Stimulated activated naive CD8-positive, alpha-beta T cell treated with anti-CD3 and anti-CD28 coated beads, Interleukin-15, Interleukin-2, amounts not matched to agents 100 ng/mL and 50 ng/mL, for 24 hours (primary cell): ENCODE measurements around the gene BDKRB2.
"Not testable (repeated sequence)": the region's sequence is repeated elsewhere in the genome, so short reads cannot be mapped to it uniquely, and the experiment has no call there.

Experiments used
- H3K27ac Mint-ChIP-seq: one replicate; pipeline ENCODE4 v1.8.0; 2021; ENCODE audit warnings: mild to moderate bottlenecking, mixed read lengths
- H3K27me3 Mint-ChIP-seq: one replicate; pipeline ENCODE4 v1.8.0; 2021; ENCODE audit warnings: mixed read lengths
- H3K36me3 Mint-ChIP-seq: one replicate; pipeline ENCODE4 v1.8.0; 2021; ENCODE audit warnings: low read depth, mixed read lengths
- H3K4me1 Mint-ChIP-seq: one replicate; pipeline ENCODE4 v1.8.0; 2021; ENCODE audit warnings: low read depth, mixed read lengths
- H3K4me3 Mint-ChIP-seq: one replicate; pipeline ENCODE4 v1.8.0; 2021; ENCODE audit warnings: mild to moderate bottlenecking, mixed read lengths
- H3K9me3 Mint-ChIP-seq: one replicate; pipeline ENCODE4 v1.8.0; 2021; ENCODE audit warnings: mixed read lengths

The BDKRB2 gene

DNA sequence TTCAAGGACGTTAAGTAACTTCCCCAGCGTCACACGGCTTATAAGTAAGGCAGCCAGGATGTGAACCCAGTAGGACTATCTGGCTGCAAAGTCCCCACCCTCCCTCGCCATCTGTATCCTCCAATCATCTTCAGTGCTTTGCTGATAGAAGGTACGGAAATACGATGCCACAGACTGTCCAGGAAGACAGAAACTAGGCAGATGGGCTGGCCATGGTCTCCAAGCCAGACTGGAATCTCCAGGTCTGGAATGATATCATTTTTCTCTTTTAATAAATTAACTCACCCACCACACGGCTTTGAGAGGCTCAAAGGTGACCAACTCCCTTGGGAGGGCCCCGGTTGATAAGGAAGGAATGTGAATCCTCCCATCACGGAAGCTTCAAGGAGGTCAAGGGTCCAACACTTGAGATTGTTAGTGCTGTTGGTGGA is 35.1 kb downstream of the BDKRB2 start:
- H3K27ac Mint-ChIP-seq, result no peak overlapping the region
- H3K27me3 Mint-ChIP-seq, result peaks cover under 1% of the 10 kb centered on the region
- no peak overlapping the region for H3K4me3 Mint-ChIP-seq
- no peaks in the 10 kb centered on the region for H3K36me3 Mint-ChIP-seq
- no peaks in the 10 kb centered on the region for H3K4me1 Mint-ChIP-seq
- no peaks in the 10 kb centered on the region for H3K9me3 Mint-ChIP-seq

DNA sequence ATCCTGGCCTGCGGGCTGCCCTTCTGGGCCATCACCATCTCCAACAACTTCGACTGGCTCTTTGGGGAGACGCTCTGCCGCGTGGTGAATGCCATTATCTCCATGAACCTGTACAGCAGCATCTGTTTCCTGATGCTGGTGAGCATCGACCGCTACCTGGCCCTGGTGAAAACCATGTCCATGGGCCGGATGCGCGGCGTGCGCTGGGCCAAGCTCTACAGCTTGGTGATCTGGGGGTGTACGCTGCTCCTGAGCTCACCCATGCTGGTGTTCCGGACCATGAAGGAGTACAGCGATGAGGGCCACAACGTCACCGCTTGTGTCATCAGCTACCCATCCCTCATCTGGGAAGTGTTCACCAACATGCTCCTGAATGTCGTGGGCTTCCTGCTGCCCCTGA is 36.0 kb downstream of the BDKRB2 start:
- H3K27ac Mint-ChIP-seq, result no peak overlapping the region
- no peaks in the 10 kb centered on the region for H3K36me3 Mint-ChIP-seq
- H3K9me3 Mint-ChIP-seq, result no peaks in the 10 kb centered on the region
- peaks cover 6% of the 10 kb centered on the region for H3K27me3 Mint-ChIP-seq
- H3K4me3 Mint-ChIP-seq, result no peak overlapping the region
- no peaks in the 10 kb centered on the region for H3K4me1 Mint-ChIP-seq

DNA sequence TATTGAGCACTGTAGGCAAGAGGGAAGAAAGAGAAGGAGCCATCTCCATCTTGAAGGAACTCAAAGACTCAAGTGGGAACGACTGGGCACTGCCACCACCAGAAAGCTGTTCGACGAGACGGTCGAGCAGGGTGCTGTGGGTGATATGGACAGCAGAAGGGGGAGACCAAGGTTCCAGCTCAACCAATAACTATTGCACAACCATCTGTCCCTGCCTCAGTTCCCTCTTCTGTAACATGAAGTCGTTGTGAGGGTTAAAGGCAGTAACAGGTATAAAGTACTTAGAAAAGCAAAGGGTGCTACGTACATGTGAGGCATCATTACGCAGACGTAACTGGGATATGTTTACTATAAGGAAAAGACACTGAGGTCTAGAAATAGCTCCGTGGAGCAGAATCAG is 37.5 kb downstream of the BDKRB2 start:
- H3K27me3 Mint-ChIP-seq, result peaks cover 13% of the 10 kb centered on the region
- no peaks in the 10 kb centered on the region for H3K9me3 Mint-ChIP-seq
- no peaks in the 10 kb centered on the region for H3K36me3 Mint-ChIP-seq
- H3K4me3 Mint-ChIP-seq, result no peak overlapping the region
- no peak overlapping the region for H3K27ac Mint-ChIP-seq
- H3K4me1 Mint-ChIP-seq, result no peaks in the 10 kb centered on the region

DNA sequence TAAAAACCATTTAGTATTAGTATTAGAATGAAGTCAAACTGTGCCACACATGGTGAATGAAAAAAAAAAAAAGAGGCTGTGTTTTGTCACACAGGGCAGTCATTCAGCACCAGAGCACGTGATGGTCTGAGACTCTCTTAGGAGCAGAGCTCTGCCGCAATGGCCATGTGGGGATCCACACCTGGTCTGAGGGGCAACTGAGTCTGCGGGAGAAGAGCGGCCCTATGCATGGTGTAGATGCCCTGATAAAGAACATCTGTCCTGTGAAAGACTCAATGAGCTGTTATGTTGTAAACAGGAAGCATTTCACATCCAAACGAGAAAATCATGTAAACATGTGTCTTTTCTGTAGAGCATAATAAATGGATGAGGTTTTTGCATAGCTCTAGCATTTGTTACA is 39.1 kb downstream of the BDKRB2 start:
- H3K9me3 Mint-ChIP-seq, result no peaks in the 10 kb centered on the region
- H3K27ac Mint-ChIP-seq, result no peak overlapping the region
- H3K4me1 Mint-ChIP-seq, result no peaks in the 10 kb centered on the region
- no peak overlapping the region for H3K4me3 Mint-ChIP-seq
- H3K27me3 Mint-ChIP-seq, result peaks cover 18% of the 10 kb centered on the region
- no peaks in the 10 kb centered on the region for H3K36me3 Mint-ChIP-seq

DNA sequence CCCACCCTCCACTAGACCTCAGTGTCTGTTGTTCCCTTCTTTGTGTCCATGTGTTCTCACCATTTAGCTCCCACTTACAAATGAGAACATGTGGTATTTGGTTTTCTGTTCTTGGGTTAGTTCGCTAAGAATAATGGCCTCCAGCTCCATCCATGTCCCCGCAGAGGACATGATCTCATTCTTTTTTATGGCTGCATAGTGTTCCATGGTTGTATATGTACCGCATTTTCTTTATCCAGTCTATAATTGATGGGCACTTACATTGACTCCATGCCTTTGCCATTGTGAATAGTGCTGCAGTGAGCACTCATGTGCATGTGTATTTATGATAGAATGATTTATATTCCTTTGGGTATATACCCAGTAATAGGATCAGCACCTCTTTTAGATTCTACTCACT is 40.4 kb downstream of the BDKRB2 start:
- not testable (repeated sequence) for H3K4me1 Mint-ChIP-seq, H3K27ac Mint-ChIP-seq, H3K36me3 Mint-ChIP-seq, H3K9me3 Mint-ChIP-seq, H3K4me3 Mint-ChIP-seq
- H3K27me3 Mint-ChIP-seq, result peaks cover 22% of the 10 kb centered on the region

DNA sequence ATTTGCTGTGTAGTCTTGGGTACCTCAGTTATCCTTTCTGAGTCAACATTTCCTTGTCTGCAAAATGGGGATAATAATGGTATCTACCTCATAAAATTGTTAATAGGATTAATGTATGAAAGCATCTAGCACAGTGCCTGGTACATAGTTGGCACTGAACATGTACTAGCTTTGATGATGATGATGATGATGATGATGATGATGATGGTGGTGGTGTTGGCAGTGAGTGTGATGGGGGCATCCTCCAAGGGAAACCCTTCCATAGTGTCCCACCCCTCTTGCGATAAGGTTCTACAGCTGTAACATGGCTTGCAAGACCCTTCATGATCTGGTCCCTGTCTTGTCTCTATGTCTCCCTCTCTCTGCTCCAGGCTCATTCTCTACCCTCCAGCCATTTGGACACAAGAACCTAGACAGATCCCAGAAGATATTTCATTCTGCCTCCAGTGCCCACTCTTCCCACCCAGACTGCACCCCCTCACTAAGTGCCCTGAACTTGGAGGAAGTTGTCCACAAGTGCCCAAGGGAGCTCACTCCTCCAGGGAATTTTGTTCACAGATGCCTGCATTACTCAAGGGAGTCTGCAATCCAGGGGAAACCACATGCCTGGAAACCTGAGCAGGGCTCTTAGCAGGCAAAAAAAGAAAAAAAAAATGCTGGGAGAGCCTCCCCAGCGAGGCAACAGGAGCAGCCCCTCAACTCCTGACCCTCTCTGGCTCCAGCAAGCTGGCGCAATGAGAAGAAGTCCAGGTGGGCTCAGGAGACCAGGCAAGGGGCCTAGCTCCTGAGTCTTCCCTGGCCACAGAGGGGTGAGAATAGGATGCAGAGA is 41.3 kb downstream of the BDKRB2 start:
- Mint-ChIP-seq H3K4me1 (no peaks in the 10 kb centered on the region), H3K27ac (no peak overlapping the region), H3K4me3 (no peak overlapping the region), H3K9me3 (no peaks in the 10 kb centered on the region), H3K27me3 (peaks cover 22% of the 10 kb centered on the region), H3K36me3 (no peaks in the 10 kb centered on the region)

DNA sequence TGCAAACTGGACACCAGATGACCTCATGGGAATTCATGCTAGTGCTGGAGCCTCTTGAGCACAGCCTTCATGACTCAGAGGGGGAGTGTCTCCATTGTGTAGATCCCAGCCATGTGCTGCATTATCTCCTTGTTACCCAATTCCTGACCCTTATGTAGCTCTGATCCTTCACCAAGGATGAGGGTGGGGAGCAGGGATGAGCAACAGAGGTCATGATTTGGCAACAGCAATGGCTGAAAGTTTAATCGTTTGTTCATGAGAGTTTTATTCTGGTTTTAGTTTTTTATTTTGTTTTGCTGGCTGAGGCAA is 41.9 kb downstream of the BDKRB2 start:
- no peaks in the 10 kb centered on the region for H3K9me3 Mint-ChIP-seq
- no peak overlapping the region for H3K4me3 Mint-ChIP-seq
- H3K27ac Mint-ChIP-seq, result no peak overlapping the region
- no peaks in the 10 kb centered on the region for H3K4me1 Mint-ChIP-seq
- H3K27me3 Mint-ChIP-seq, result peaks cover 24% of the 10 kb centered on the region
- no peaks in the 10 kb centered on the region for H3K36me3 Mint-ChIP-seq

DNA sequence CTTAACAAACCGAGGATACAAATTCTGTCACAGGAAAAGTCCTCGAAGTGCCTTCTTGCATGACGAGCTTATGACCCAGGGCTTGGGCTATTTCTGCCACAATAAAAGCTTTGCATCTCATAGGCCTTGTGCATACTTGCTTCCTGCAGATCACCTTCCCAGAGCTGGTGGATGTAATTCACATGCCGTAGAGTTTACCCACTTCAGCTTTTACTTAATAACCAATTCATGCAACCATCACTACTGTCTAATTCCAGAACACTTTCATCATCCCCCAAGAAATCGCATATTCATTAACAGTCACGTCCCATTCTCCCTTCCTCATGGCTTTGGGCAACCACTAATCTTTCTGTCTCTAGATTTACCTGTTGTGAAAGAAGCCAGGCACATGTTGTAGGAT is 42.4 kb downstream of the BDKRB2 start:
- Mint-ChIP-seq H3K4me3 (no peak overlapping the region), H3K27me3 (peaks cover 30% of the 10 kb centered on the region), H3K36me3 (no peaks in the 10 kb centered on the region), H3K27ac (no peak overlapping the region), H3K9me3 (no peaks in the 10 kb centered on the region), H3K4me1 (no peaks in the 10 kb centered on the region)

DNA sequence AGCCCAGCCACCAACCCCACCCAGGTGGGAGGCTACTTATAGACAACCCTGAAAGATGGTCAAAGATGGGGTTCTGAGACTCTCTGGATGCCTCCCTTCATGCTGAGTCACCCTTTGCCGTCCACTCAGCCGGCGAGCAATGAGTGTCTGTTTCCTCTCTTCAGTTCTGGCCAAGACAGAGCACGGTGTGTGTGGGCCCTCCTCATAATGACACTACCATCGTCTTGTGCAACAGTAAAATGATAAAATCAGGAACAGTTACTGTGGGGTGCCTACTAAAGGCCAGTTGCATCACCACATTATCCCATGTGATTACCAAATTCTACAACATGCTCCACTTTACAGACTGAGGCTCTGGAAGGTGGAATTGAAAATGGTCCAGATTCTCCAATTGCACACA is 44.4 kb downstream of the BDKRB2 start:
- H3K27me3 Mint-ChIP-seq, result peaks cover 30% of the 10 kb centered on the region
- no peak overlapping the region for H3K4me3 Mint-ChIP-seq
- no peaks in the 10 kb centered on the region for H3K36me3 Mint-ChIP-seq
- H3K27ac Mint-ChIP-seq, result no peak overlapping the region
- H3K9me3 Mint-ChIP-seq, result no peaks in the 10 kb centered on the region
- H3K4me1 Mint-ChIP-seq, result no peaks in the 10 kb centered on the region

DNA sequence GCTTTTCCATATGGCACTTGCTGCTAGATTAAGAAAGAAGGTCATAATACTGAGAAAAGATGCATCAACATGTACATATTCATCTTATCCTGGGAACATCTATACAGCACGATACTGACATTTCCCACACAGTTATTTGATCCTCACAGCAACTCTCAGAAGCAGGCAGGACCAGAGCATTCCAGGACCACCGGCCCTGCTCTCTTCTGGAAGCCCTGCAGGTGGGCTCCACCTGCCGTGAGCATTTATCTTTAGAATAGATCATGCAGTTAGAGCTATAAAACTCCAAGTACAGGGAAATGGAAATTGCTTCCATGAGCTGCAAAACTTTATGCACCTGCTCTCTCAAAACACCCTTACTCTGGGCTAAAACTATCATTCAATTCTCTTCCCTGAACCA is 45.8 kb downstream of the BDKRB2 start:
- no peak overlapping the region for H3K4me3 Mint-ChIP-seq
- H3K4me1 Mint-ChIP-seq, result no peaks in the 10 kb centered on the region
- H3K36me3 Mint-ChIP-seq, result no peaks in the 10 kb centered on the region
- H3K27me3 Mint-ChIP-seq, result peaks cover 34% of the 10 kb centered on the region
- no peak overlapping the region for H3K27ac Mint-ChIP-seq
- H3K9me3 Mint-ChIP-seq, result no peaks in the 10 kb centered on the region

DNA sequence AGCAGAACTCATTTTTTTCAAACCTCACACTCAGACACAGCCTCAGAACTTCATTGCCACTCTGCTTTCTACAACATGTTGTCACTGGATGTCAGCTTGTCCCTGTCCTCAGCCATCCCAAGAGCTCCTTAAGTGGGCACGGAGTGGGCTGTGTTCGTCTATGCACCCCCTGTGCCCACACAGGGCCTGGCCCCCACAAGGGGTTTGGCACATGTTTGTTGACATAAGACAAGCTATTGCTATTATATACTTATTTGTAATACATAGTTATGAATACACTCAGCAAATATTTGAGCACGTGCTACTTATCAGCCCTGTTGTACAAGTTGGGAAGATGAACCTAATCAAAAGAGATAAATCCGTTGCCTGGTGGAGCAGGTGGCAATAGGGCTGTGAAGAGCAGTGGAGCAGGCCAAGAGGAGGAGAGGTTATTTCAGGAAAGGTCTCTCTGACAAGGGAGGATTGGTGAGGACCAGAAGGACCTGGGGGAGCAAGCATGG is 47.1 kb downstream of the BDKRB2 start:
- no peak overlapping the region for H3K4me3 Mint-ChIP-seq
- H3K27ac Mint-ChIP-seq, result no peak overlapping the region
- H3K27me3 Mint-ChIP-seq, result peaks cover 40% of the 10 kb centered on the region
- no peaks in the 10 kb centered on the region for H3K9me3 Mint-ChIP-seq
- H3K4me1 Mint-ChIP-seq, result no peaks in the 10 kb centered on the region
- no peaks in the 10 kb centered on the region for H3K36me3 Mint-ChIP-seq

DNA sequence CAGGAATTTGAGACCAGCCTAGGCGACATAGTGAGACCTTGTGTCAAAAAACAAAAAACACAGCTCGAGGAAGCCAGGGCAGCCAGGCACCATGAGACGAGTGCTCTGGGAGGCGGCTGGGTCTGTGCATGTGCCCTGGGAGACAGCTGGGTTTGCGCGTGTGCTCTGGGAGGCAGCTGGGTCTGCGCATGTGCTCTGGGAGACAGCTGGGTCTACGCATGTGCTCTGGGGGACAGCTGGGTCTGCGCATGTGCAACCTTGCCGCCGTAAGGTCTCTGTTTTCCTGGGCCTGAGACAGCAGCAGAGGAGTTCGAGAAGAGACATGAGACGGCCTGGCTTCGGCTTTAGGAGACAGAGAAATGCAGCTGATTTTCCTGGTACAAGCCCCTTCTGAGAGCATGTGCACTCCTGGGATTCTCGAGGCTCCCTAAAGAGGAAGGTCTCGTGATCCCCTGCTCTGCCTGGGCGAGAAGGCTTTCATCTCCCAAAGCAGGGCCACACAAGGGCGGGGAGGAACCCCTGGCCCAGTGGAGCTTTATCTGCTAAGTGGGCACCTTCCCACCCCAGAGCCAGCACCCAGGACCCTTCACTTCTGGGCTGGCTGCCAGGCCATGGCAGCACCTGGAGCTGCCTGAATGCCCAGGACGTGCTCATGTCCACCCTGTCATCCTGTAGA is 47.8 kb downstream of the BDKRB2 start:
- H3K9me3 Mint-ChIP-seq, result no peaks in the 10 kb centered on the region
- H3K36me3 Mint-ChIP-seq, result no peaks in the 10 kb centered on the region
- H3K4me1 Mint-ChIP-seq, result no peaks in the 10 kb centered on the region
- peaks cover 41% of the 10 kb centered on the region for H3K27me3 Mint-ChIP-seq
- H3K27ac Mint-ChIP-seq, result no peak overlapping the region
- H3K4me3 Mint-ChIP-seq, result no peak overlapping the region

DNA sequence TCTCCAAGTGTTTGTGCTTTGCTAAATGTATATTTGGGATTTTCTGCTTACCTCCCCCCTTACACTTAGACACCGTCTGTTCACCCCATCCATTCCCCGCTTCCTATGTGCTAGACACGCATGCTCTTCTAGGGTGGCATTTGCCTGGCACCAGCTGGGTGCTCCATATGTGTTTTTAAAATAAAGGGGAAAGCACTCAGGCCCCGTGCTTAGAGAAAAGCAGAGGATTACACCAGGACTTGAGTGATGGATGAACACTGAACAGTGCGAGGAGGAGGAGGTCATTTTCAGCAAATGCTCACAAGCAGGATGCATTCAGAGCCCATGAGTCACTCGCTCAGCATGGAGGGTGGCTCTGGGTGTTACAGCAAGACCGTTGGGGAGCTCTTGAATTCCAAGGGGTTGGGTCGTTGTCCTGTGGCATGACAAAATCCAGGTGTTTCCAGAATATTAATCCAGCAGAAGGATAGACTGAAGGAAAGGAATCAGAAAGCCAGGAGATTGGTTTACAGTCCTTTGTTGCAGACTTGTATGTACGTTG is 48.4 kb downstream of the BDKRB2 start:
- Mint-ChIP-seq H3K27me3 (peaks cover 41% of the 10 kb centered on the region), H3K36me3 (no peaks in the 10 kb centered on the region), H3K27ac (no peak overlapping the region), H3K9me3 (no peaks in the 10 kb centered on the region), H3K4me3 (no peak overlapping the region), H3K4me1 (no peaks in the 10 kb centered on the region)

DNA sequence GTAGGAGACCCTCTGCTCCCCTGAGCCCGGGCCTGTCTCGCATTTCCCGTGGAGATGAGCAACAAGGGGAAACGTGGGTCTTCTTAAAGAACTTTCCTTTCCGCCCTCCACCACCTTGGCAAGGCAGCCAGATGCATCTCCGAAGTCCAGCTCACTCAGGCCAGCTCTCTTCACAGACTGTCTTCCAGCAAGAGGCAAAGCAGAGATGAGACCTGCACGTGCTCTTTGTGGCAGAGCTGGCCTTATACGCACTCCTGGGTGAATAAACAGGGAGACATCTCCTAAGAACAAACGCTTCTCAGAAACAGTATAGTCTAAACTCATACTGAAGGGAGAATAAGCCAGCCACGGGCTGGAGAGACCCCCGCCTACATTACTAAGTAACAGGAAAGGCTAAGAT is 50.0 kb downstream of the BDKRB2 start:
- Mint-ChIP-seq H3K4me1 (no peaks in the 10 kb centered on the region), H3K27me3 (peaks cover 46% of the 10 kb centered on the region), H3K27ac (no peak overlapping the region), H3K9me3 (no peaks in the 10 kb centered on the region), H3K36me3 (no peaks in the 10 kb centered on the region), H3K4me3 (no peak overlapping the region)

DNA sequence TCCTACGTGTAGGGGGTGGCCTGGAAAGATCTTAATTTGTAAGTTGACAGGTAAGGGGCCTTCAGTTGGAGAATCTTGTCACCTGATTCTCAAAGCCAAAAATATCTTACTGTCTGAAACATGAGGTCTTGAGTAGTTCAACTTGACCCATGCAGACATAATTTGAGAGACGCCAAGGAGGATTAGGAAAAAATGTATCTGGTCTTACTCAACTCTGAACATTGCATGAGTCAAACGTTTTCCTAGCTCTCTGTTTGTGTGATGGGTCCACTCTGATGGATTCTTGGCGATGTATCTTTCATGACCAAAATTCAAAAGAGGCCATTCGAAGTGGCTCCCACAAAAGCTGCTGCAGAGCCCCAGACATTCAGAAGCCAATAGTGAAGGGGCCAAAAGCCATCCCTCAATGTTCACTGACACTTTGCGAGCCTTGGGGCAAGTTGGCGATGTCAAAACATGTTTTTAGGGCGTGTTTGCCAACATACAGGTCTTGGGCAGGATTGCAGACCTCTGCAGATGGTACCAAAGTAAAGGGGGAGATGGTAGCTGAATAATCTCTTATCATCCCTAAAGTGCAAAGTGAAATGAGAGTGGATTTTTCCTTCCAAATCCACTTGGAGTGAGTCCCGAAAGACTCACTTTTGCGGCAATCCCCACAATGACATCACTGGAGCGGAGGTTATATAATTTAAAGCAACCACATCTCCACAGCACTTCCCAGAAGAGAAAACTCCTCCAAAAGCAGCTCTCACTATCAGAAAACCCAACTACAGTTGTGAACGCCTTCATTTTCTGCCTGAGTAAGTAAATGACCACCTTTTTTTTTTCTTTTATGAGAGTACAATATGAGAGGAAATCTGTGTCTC is 51.1 kb downstream of the BDKRB2 start, which contains the start of gene BDKRB1:
TSS of gene BDKRB1 (plus strand) at position 710 of the 866 bp plus-strand sequence. CDS start 7,473 bp downstream, outside the sequence.
- no peak within 1 kb of the TSS for H3K4me3 Mint-ChIP-seq
- H3K27ac Mint-ChIP-seq, result no peak within 1 kb of the TSS
- H3K27me3 Mint-ChIP-seq, result peaks cover 48% of the 10 kb centered on the region
- no peaks in the 10 kb centered on the region for H3K9me3 Mint-ChIP-seq
- no peaks in the 10 kb centered on the region for H3K36me3 Mint-ChIP-seq
- no peaks in the 10 kb centered on the region for H3K4me1 Mint-ChIP-seq
